Measurements from ENCODE around the gene TFAP2E. TPM values are rescaled to one million over a fixed set of nuclear protein-coding genes. Genes with fewer than 3 reads are reported as not detected.

Gene TFAP2E
- total RNA-seq, 4 donors from 2014 or later: 0.97 to 3.6 TPM; not detected in 2

DNA sequence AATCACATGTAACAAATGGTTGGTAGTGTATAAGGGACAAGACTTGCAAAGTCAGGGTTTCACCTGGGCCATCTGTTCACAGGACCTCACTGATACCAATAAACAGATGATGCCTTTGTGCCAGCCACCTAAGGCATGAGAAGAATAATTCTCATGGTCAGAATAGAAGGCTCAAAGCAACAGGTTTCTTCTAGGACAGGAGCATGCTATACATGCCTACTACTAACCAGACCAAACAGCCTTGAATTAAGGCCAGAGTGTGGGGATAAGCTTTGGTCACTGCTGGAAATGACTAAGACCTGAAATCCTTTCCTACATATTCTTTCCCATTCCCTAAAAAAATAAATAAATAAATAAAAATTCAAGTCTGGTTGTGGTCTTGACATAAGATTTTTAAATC lies 50.7 kb downstream of the TFAP2E start:
- H3K4me1 ChIP-seq: no peaks in the 10 kb centered on the region
- intact Hi-C loops (cut with DNase I; ENCODE audit: low total_unique reads): no loop called here
- H3K9me3 ChIP-seq: no peaks in the 10 kb centered on the region
- H3K27me3 ChIP-seq: no peaks in the 10 kb centered on the region
- H3K4me3 ChIP-seq: no peak overlapping the region
- no peaks in the 10 kb centered on the region for H3K36me3 ChIP-seq
- no peak for DNase-seq
- TF ChIP-seq, protein P1, sequence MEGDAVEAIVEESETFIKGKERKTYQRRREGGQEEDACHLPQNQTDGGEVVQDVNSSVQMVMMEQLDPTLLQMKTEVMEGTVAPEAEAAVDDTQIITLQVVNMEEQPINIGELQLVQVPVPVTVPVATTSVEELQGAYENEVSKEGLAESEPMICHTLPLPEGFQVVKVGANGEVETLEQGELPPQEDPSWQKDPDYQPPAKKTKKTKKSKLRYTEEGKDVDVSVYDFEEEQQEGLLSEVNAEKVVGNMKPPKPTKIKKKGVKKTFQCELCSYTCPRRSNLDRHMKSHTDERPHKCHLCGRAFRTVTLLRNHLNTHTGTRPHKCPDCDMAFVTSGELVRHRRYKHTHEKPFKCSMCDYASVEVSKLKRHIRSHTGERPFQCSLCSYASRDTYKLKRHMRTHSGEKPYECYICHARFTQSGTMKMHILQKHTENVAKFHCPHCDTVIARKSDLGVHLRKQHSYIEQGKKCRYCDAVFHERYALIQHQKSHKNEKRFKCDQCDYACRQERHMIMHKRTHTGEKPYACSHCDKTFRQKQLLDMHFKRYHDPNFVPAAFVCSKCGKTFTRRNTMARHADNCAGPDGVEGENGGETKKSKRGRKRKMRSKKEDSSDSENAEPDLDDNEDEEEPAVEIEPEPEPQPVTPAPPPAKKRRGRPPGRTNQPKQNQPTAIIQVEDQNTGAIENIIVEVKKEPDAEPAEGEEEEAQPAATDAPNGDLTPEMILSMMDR (IDR thresholded peaks at IDR 0.05): no peak
- no peak for TF ChIP-seq POLR2A (IDR thresholded peaks at IDR 0.05)
- no peak overlapping the region for H3K27ac ChIP-seq

DNA sequence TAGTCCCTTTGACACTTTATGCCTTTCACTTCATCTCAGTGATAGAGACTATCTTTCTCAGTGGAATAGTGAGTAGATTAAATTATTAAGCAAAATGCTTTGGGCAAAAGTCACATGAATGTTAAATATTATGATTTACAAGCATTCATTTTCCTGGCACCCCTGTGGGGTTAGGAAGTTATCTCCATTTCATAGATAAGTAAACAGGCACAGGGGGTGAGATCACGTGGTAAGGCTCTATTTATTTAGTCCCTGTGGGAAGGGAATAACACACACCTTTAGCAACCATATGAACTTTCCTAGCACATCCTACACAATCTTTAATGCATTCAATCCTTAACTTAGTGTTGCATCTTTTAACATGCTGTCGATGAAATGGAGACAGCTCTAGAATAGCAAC lies 55.9 kb downstream of the TFAP2E start:
- Histone ChIP-seq H3K4me1 (no peaks in the 10 kb centered on the region), H3K27ac (no peak overlapping the region), H3K36me3 (no peaks in the 10 kb centered on the region), H3K9me3 (no peaks in the 10 kb centered on the region), H3K27me3 (no peaks in the 10 kb centered on the region), H3K4me3 (no peak overlapping the region)
- TF ChIP-seq POLR2A (IDR thresholded peaks at IDR 0.05): no peak
- TF ChIP-seq, protein P1 (IDR thresholded peaks at IDR 0.05): no peak
- intact Hi-C loops (cut with DNase I; ENCODE audit: low total_unique reads): no loop called here
- no peak for DNase-seq

DNA sequence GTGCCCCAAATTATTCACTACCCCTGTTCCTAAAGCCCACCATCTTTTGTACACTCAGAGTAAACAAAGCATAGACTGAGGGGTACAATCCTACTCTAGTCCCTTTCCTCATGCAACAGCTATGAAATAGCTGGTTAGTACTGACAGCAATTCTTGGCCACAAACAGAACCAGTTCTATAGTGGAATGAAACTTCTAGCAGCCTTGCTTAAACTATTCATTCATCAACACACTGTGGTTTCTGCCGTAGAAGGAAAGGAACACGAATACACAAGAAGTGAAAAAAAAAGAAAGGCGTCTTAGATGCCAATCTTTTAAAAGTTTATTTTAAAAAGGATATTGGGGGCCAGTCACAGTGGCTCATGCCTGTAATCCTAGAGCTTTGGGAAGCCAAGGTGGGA lies 58.3 kb downstream of the TFAP2E start:
- H3K27ac ChIP-seq: no peak overlapping the region
- intact Hi-C loops (cut with DNase I; ENCODE audit: low total_unique reads): no loop called here
- H3K4me1 ChIP-seq: no peaks in the 10 kb centered on the region
- TF ChIP-seq, protein P1 (IDR thresholded peaks at IDR 0.05): no peak
- TF ChIP-seq POLR2A (IDR thresholded peaks at IDR 0.05): no peak
- DNase-seq: no peak
- H3K9me3 ChIP-seq: no peaks in the 10 kb centered on the region
- no peaks in the 10 kb centered on the region for H3K27me3 ChIP-seq
- H3K36me3 ChIP-seq: no peaks in the 10 kb centered on the region
- no peak overlapping the region for H3K4me3 ChIP-seq

DNA sequence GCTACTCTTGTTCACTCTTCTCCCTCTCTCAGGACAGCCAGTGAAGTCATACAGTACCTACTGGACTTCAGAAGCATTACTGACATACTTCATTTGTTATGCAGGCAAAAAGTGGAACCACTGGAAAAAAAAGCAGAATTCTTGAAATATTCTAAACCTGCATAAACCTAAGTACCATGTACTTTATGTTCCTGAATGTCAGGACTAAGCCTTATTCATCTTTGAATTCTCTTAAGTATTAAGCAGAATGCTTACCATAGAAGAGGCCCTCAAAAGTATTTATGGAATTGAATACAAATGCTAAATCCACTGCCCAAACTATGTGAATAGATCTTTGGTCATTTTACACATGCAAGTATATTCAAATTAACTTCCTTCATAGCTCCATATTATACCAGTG lies 60.4 kb downstream of the TFAP2E start:
- H3K27ac ChIP-seq: no peak overlapping the region
- H3K27me3 ChIP-seq: no peaks in the 10 kb centered on the region
- H3K36me3 ChIP-seq: no peaks in the 10 kb centered on the region
- no peak for TF ChIP-seq POLR2A (IDR thresholded peaks at IDR 0.05)
- TF ChIP-seq, protein P1 (IDR thresholded peaks at IDR 0.05): no peak
- no peaks in the 10 kb centered on the region for H3K9me3 ChIP-seq
- peaks cover 0 to 9% of the 10 kb centered on the region in 2 donors for H3K4me1 ChIP-seq
- DNase-seq: no peak
- H3K4me3 ChIP-seq: no peak overlapping the region
- intact Hi-C loops (cut with DNase I; ENCODE audit: low total_unique reads): no loop called here

DNA sequence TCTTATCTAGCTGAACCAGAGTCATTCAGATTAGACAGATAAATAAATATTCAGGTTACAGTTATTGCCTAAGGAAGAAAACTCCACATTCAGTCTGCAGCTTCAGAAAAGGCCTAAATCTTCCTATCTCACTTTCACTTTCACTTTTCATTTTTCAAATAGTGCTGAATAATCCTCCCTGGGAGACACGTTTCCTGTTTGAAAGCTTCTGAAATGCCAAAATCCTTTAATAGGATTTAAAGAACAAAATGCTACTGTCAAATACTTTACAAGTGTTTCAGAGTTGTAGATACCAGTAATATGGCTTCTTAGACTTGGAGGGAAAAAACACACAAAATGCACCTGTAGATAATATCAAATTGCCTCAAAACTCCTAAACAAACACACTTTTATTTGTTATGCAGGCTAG lies 64.3 kb downstream of the TFAP2E start:
- intact Hi-C loops (cut with DNase I; ENCODE audit: low total_unique reads): no loop called here
- peaks cover 0 to 14% of the 10 kb centered on the region in 2 donors for H3K4me1 ChIP-seq
- no peaks in the 10 kb centered on the region for H3K27me3 ChIP-seq
- no peaks in the 10 kb centered on the region for H3K36me3 ChIP-seq
- peak overlapping the region in 1 of 2 donors; percentile 16 for H3K4me3 ChIP-seq
- peak overlapping the region; percentile 54 to 62 for H3K27ac ChIP-seq
- no peaks in the 10 kb centered on the region for H3K9me3 ChIP-seq
- no peak for DNase-seq
- TF ChIP-seq, protein P1 (IDR thresholded peaks at IDR 0.05): no peak
- TF ChIP-seq POLR2A (IDR thresholded peaks at IDR 0.05): no peak

Measured in uterus (tissue), 4 donors.